HG02571 (cell line): ENCODE measurements around the gene TM7SF3.
"Not testable (repeated sequence)": the region's sequence is repeated elsewhere in the genome, so short reads cannot be mapped to it uniquely, and the experiment has no call there.

Experiments
- ATAC-seq: cut with Tn5 transposase; IDR thresholded peaks from one replicate; pipeline ENCODE4 v1.9.1; 2021; ENCODE audit warnings: mild to moderate bottlenecking, moderate library complexity; ENCODE audit not compliant: unreplicated experiment

TM7SF3 gene

GRCh38 chr12:27017163-27017823, 3.1 kb upstream of the TM7SF3 start:
- ATAC-seq = not testable (repeated sequence)

- ATAC-seq = no peak
These were observed 1.5 kb upstream of the TM7SF3 start for GRCh38 chr12:27015730-27016076.

- peak; percentile 40 for ATAC-seq
These were observed 910 bp upstream of the TM7SF3 start for GRCh38 chr12:27014859-27015729.

GRCh38 chr12:27013611-27014084, 536 bp downstream of the TM7SF3 start:
- ATAC-seq = peak; percentile 20

GRCh38 chr12:27012982-27013255, 1.3 kb downstream of the TM7SF3 start:
- ATAC-seq = no peak

GRCh38 chr12:27012239-27012981, 1.8 kb downstream of the TM7SF3 start:
- no peak for ATAC-seq

- ATAC-seq = no peak
These were observed 4.3 kb downstream of the TM7SF3 start for GRCh38 chr12:27009881-27010301.

GRCh38 chr12:27008081-27008480, 6.1 kb downstream of the TM7SF3 start:
- no peak for ATAC-seq

GRCh38 chr12:27006797-27007467, 7.3 kb downstream of the TM7SF3 start:
- ATAC-seq = no peak

GRCh38 chr12:27005495-27005894, 8.7 kb downstream of the TM7SF3 start:
- ATAC-seq = no peak

GRCh38 chr12:27003421-27004381, 10.5 kb downstream of the TM7SF3 start:
- no peak for ATAC-seq

- ATAC-seq = no peak
These were observed 12.0 kb downstream of the TM7SF3 start for GRCh38 chr12:27002141-27002540.

- ATAC-seq = no peak
These were observed 12.5 kb downstream of the TM7SF3 start for GRCh38 chr12:27001663-27002062.

GRCh38 chr12:27000961-27001360, 13.2 kb downstream of the TM7SF3 start:
- ATAC-seq = no peak

- ATAC-seq = no peak
These were observed 17.2 kb downstream of the TM7SF3 start for GRCh38 chr12:26997003-26997402.

GRCh38 chr12:26995706-26996105, 18.5 kb downstream of the TM7SF3 start:
- no peak for ATAC-seq

- no peak for ATAC-seq
These were observed 20.1 kb downstream of the TM7SF3 start for GRCh38 chr12:26994109-26994508.

GRCh38 chr12:26991826-26992225, 22.4 kb downstream of the TM7SF3 start:
- ATAC-seq = no peak

- no peak for ATAC-seq
These were observed 24.3 kb downstream of the TM7SF3 start for GRCh38 chr12:26989873-26990272.

- ATAC-seq = no peak
These were observed 25.5 kb downstream of the TM7SF3 start for GRCh38 chr12:26988703-26989102.
